GM13977 (cell line): ENCODE data around the gene KLKB1.
"Not testable (repeated sequence)": the region's sequence is repeated elsewhere in the genome, so short reads cannot be mapped to it uniquely, and the experiment has no call there.

ENCODE experiments used
- DNase-seq: peaks from one replicate; pipeline ENCODE4 v3.0.0; 2012; ENCODE audit warnings: low spot score
- in situ Hi-C: fragments of 300-500 bp; cut with MboI; formaldehyde crosslinking; loops from one replicate; pipeline ENCODE4 v1.12.0; 2022; ENCODE audit warnings: low sequenced_read_pairs, low pct_unique_long_range_greater_than_20kb, mixed read lengths, inconsistent platforms; ENCODE audit not compliant: unreplicated experiment
- TF ChIP-seq, protein P1 (sequence below): IDR thresholded peaks from 2 replicates; pipeline ENCODE4 v1.5.1; 2012; ENCODE audit warnings: mild to moderate bottlenecking, control low read depth; ENCODE audit not compliant: insufficient read depth; ENCODE audit errors: extremely low read depth, missing control alignments

KLKB1 gene

DNA sequence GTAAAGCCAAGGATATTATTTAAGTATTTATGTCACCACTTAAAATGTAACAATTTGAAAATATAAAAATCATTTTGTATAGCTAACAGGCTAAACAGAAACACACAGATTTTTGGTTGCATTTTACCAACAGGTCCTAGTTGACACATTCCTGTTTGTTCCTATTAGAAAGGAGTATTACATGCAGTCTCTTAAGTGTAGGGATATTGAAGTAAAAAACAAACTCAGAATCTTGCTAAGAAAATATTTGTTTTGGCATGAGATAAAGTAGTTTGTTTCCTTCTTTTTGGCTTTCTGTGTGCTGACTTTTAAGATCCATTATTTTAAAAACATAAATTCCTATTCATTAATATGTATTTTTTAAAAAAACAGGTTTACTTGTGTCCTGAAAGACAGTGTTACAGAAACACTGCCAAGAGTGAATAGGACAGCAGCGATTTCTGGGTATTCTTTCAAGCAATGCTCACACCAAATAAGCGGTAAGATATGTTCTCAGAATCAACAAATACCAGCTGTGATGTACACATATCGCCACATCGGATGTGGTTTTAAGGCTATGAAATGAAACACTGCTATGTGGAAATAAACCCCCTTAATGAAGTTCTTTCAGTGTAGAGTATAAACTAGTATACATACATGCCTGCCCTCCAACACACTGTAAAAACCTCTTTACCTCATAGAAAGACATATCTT, 45.5 kb downstream of the KLKB1 start:
- in situ Hi-C loops: no loop called here
- DNase-seq: no peak
- TF ChIP-seq, protein P1, sequence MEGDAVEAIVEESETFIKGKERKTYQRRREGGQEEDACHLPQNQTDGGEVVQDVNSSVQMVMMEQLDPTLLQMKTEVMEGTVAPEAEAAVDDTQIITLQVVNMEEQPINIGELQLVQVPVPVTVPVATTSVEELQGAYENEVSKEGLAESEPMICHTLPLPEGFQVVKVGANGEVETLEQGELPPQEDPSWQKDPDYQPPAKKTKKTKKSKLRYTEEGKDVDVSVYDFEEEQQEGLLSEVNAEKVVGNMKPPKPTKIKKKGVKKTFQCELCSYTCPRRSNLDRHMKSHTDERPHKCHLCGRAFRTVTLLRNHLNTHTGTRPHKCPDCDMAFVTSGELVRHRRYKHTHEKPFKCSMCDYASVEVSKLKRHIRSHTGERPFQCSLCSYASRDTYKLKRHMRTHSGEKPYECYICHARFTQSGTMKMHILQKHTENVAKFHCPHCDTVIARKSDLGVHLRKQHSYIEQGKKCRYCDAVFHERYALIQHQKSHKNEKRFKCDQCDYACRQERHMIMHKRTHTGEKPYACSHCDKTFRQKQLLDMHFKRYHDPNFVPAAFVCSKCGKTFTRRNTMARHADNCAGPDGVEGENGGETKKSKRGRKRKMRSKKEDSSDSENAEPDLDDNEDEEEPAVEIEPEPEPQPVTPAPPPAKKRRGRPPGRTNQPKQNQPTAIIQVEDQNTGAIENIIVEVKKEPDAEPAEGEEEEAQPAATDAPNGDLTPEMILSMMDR: no peak

GRCh38 chr4:186273392-186273789, 46.1 kb downstream of the KLKB1 start:
- in situ Hi-C loops, DNase-seq: not testable (repeated sequence)

GRCh38 chr4:186283311-186283710, 56.0 kb downstream of the KLKB1 start:
- no peak for DNase-seq
- in situ Hi-C loops: no loop called here
- TF ChIP-seq, protein P1: no peak

- no peak for DNase-seq
- in situ Hi-C loops: no loop called here
- TF ChIP-seq, protein P1: no peak
Measured at GRCh38 chr4:186285147-186285546, 57.8 kb downstream of the KLKB1 start.

GRCh38 chr4:186286581-186286980, 59.3 kb downstream of the KLKB1 start:
- no peak for DNase-seq
- in situ Hi-C loops: no loop called here
- TF ChIP-seq, protein P1: no peak

DNA sequence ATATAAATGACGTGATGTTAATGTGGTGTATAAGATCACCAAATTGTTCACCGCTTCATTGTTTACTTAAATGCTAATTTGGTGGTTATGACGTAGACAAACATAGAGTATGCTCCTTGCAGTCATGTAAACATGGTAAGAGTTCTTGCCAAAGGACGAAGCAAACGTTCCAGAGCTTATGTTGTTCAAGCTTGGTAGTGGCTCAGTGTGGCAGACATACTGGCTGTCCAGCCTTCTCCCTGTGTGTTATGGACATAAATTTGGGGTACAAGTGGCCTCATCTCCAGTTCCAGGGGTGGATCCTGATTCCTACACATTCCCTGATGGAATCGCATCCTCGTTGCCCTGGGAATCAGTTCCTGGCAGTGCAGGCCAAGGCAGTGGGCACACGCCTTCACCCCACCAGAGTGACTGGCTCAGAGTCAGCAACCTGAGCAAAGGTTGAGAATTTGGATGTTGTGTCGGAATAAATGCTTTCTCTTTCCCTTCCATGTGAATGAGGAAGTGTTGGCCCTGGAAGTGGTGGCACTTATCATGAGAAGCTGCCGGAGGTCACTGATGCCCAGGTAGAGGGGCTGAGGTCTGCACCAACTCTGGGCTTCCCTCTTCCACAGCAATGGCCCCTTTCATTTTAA, 64.1 kb downstream of the KLKB1 start:
- in situ Hi-C loops: no loop called here
- TF ChIP-seq, protein P1: no peak
- DNase-seq: no peak

DNA sequence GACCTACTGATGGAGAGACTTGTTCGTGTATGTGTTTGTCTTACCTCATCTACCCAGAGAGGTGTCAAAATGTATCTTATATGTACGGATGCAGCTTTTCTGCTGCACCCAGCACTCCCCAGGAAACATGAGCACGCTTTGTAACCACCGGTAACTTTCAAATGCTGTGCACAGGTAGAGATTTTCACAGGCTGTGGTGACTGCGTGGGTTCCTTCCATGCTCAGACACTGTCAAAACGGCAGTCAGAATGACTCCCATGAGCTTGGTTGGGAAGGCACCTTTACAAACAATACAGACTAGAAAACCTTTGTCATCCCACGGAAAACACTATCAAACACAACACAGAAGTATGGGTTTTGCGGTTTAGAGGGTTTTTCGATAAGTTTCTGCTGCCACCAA, 66.9 kb downstream of the KLKB1 start:
- no peak for DNase-seq
- in situ Hi-C loops: no loop called here
- TF ChIP-seq, protein P1: no peak
